HepG2 (cell line): ENCODE data around the gene MRLN. TPM values are rescaled to one million over a fixed set of nuclear protein-coding genes. Genes with fewer than 3 reads are reported as not detected.

Experiments
- ATAC-seq: fragments of 200-7000 bp; cut with Tn5 transposase; 3 replicates; pipeline ENCODE4 v1.9.1; 2020; ENCODE audit warnings: mild to moderate bottlenecking, moderate library complexity
- BruUV-seq: library from RNA; stranded (reverse); fragments of 400-500 nt; replicated peaks from 2 replicates; lab custom pipeline; 2021; lab: Mats Ljungman, UMichigan
- CTCF ChIA-PET: fragments of 300-600 bp; formaldehyde crosslinking; extraction: SDS; loops from one replicate; lab custom pipeline; 2021; ENCODE audit warnings: low total read pairs, inconsistent platforms, low intra/inter-chr PET ratio; lab: Yijun Ruan, JAX
- POLR2A ChIA-PET: fragments of 350-600 bp; sonication (Branson Sonifier 250); formaldehyde crosslinking; loops from one replicate; lab custom pipeline; 2020; ENCODE audit warnings: antibody characterized with exemption, inconsistent platforms; lab: Yijun Ruan, JAX
- DNase-seq: peaks from one replicate; pipeline ENCODE4 v3.0.0-alpha.2; 2015; ENCODE audit warnings: low spot score
- FAIRE-seq: peaks from 3 replicates; lab custom pipeline; 2011; peaks lifted over from hg19 to GRCh38; lab: Jason Lieb, UNC
- H2AFZ ChIP-seq: one replicate; pipeline ENCODE4 v1.6.1; 2011; ENCODE audit warnings: low read length, inconsistent platforms
- H3K27ac ChIP-seq: fragments of 300-600 bp; 3 replicates; pipeline ENCODE4 v1.8.0; 2011; ENCODE audit warnings: mixed run types, mild to moderate bottlenecking, mixed read lengths, low read length, inconsistent platforms; ENCODE audit not compliant: insufficient read depth; ENCODE audit errors: extremely low read length
- H3K27me3 ChIP-seq, 2 experiments: fragments of 200-600 bp in 1 of 2; 2 replicates in 1 of 2; 3 replicates in 1 of 2; pipeline versions ENCODE4 v1.6.0 to v1.8.0; 2011; ENCODE audit warnings: low read length in 2 of 2, mild to moderate bottlenecking in 2 of 2, moderate library complexity in 2 of 2, inconsistent platforms in 1 of 2; ENCODE audit not compliant: insufficient read depth in 2 of 2, control insufficient read depth in 1 of 2
- H3K36me3 ChIP-seq, 2 experiments: fragments of 200-600 bp in 1 of 2; replicated peaks in 1 of 2; 2 replicates in 1 of 2; 3 replicates in 1 of 2; pipeline versions ENCODE4 v1.5.1 to v1.8.0; 2011; ENCODE audit warnings: low read length in 2 of 2, inconsistent platforms in 1 of 2; ENCODE audit not compliant: insufficient read depth in 2 of 2, control insufficient read depth in 1 of 2
- H3K4me1 ChIP-seq: 2 replicates; pipeline ENCODE4 v1.5.1; 2012; ENCODE audit warnings: low read length, inconsistent platforms; ENCODE audit not compliant: insufficient read depth
- H3K4me2 ChIP-seq: 2 replicates; pipeline ENCODE4 v1.6.0; 2011; ENCODE audit warnings: low read depth, low read length, inconsistent platforms
- H3K4me3 ChIP-seq, 3 experiments: fragments of 200-600 bp in 1 of 3; sonication (generic), shearing (Covaris generic) in 1 of 3; replicated peaks in 1 of 3; 2 replicates each; pipeline ENCODE4 v1.5.1; 2011 to 2016; ENCODE audit warnings: low read length in 3 of 3, inconsistent platforms in 2 of 3, low read depth in 2 of 3, mild to moderate bottlenecking in 2 of 3, control low read depth in 1 of 3, mixed read lengths in 1 of 3; ENCODE audit not compliant: insufficient read depth in 1 of 3
- H3K79me2 ChIP-seq: one replicate; pipeline ENCODE4 v1.6.1; 2011; ENCODE audit warnings: low read length, inconsistent platforms; ENCODE audit not compliant: insufficient read depth
- H3K9ac ChIP-seq: 2 replicates; pipeline ENCODE4 v1.6.0; 2011; ENCODE audit warnings: mild to moderate bottlenecking, low read depth, low read length, inconsistent platforms; ENCODE audit not compliant: insufficient read depth
- H3K9me3 ChIP-seq: 2 replicates; pipeline ENCODE4 v1.5.1; 2012; ENCODE audit warnings: mild to moderate bottlenecking, low read length
- H4K20me1 ChIP-seq: 2 replicates; pipeline ENCODE4 v1.6.0; 2011; ENCODE audit warnings: inconsistent platforms, mild to moderate bottlenecking, low read length, moderate library complexity; ENCODE audit not compliant: insufficient read depth
- CREBL2 ChIP-seq: sonication (generic); formaldehyde crosslinking; IDR thresholded peaks from 2 replicates; pipeline ENCODE4 v1.8.1; 2023; ENCODE audit warnings: missing genetic modification reagents, mild to moderate bottlenecking, borderline replicate concordance
- E2F1 ChIP-seq: sonication (generic); formaldehyde crosslinking; IDR thresholded peaks from 2 replicates; pipeline ENCODE4 v1.5.0; 2020; ENCODE audit warnings: missing genetic modification reagents
- ELF4 ChIP-seq: sonication (generic); formaldehyde crosslinking; IDR thresholded peaks from 2 replicates; pipeline ENCODE4 v1.5.0; 2020; ENCODE audit warnings: missing genetic modification reagents, mild to moderate bottlenecking, moderate library complexity, borderline replicate concordance
- FOXJ3 ChIP-seq: sonication (generic); formaldehyde crosslinking; IDR thresholded peaks from 2 replicates; pipeline ENCODE4 v1.4.0; 2020; ENCODE audit warnings: missing genetic modification reagents, mild to moderate bottlenecking, borderline replicate concordance
- GATA4 ChIP-seq: sonication (generic); IDR thresholded peaks from 2 replicates; pipeline ENCODE4 v1.6.1; 2016; ENCODE audit warnings: antibody characterized with exemption, low read depth, borderline replicate concordance
- MED8 ChIP-seq: sonication (generic); formaldehyde crosslinking; IDR thresholded peaks from 2 replicates; pipeline ENCODE4 v1.8.1; 2023; ENCODE audit warnings: mild to moderate bottlenecking, missing genetic modification reagents; ENCODE audit not compliant: insufficient replicate concordance
- NCOA5 ChIP-seq: sonication (generic); formaldehyde crosslinking; IDR thresholded peaks from 2 replicates; pipeline ENCODE4 v1.4.0; 2020; ENCODE audit warnings: missing genetic modification reagents
- NFATC3 ChIP-seq: sonication (generic); formaldehyde crosslinking; IDR thresholded peaks from 2 replicates; pipeline ENCODE4 v1.5.1; 2020; ENCODE audit warnings: mild to moderate bottlenecking, missing genetic modification reagents
- ONECUT2 ChIP-seq: sonication (generic); formaldehyde crosslinking; IDR thresholded peaks from 2 replicates; pipeline ENCODE4 v1.4.0; 2020; ENCODE audit warnings: missing genetic modification reagents
- PBX3 ChIP-seq: sonication (generic); formaldehyde crosslinking; IDR thresholded peaks from 2 replicates; pipeline ENCODE4 v1.8.1; 2023; ENCODE audit warnings: missing genetic modification reagents, inconsistent platforms, borderline replicate concordance
- RELA ChIP-seq: sonication (generic); formaldehyde crosslinking; IDR thresholded peaks from 2 replicates; pipeline ENCODE4 v1.4.0; 2020; ENCODE audit warnings: missing genetic modification reagents
- RFX1 ChIP-seq: fragments of 450-650 bp; IDR thresholded peaks from 2 replicates; pipeline ENCODE4 v1.6.1; 2017
- SETDB1 ChIP-seq: sonication (generic); formaldehyde crosslinking; IDR thresholded peaks from 2 replicates; pipeline ENCODE4 v1.5.1; 2020; ENCODE audit warnings: missing genetic modification reagents, mild to moderate bottlenecking, borderline replicate concordance
- SMARCE1 ChIP-seq: fragments of 450-650 bp; IDR thresholded peaks from 2 replicates; pipeline ENCODE4 v1.6.1; 2017; ENCODE audit warnings: borderline replicate concordance
- TBL1XR1 ChIP-seq: fragments of 150-350 bp; IDR thresholded peaks from 2 replicates; pipeline ENCODE4 v1.6.1; 2014; ENCODE audit warnings: borderline replicate concordance, low read length; ENCODE audit not compliant: partially characterized antibody
- ZNF20 ChIP-seq: sonication (generic); formaldehyde crosslinking; IDR thresholded peaks from 2 replicates; pipeline ENCODE4 v1.4.0; 2020; ENCODE audit warnings: mild to moderate bottlenecking, moderate library complexity, missing genetic modification reagents
- ZNF580 ChIP-seq: IDR thresholded peaks from 2 replicates; pipeline ENCODE4 v1.6.1; 2016; ENCODE audit warnings: low read depth, borderline replicate concordance
- ZNF768 ChIP-seq: sonication (generic); formaldehyde crosslinking; IDR thresholded peaks from 2 replicates; pipeline ENCODE4 v1.4.0; 2020; ENCODE audit warnings: missing genetic modification reagents
- WGBS: methylation state at CpG from one replicate; pipeline ENCODE4 v1.1.6; 2017; ENCODE audit warnings: low lambda C conversion rate; 5-methylcytosine and 5-hydroxymethylcytosine counted together
- in situ Hi-C: cut with HindIII; loops from 2 replicates; pipeline ENCODE4 v1.10.0; 2017; ENCODE audit warnings: low pct_unique_long_range_greater_than_20kb; ENCODE audit not compliant: extremely low pct_ligation_motif_present
- intact Hi-C: fragments of 100-400 bp; cut with micrococcal nuclease; formaldehyde crosslinking; loops from one replicate; pipeline ENCODE4 v1.10.0; 2022; ENCODE audit not compliant: unreplicated experiment
- polyA plus RNA-seq, 8 experiments: library from polyadenylated mRNA; depleted of rRNA in 3 of 8; stranded (reverse) in 7 of 8; unstranded in 1 of 8; fragments of >200 nt; fragmentation: Illumina TruSeq in 4 of 8; extraction: Trizol in 4 of 8; gene quantifications; 2 replicates each; pipeline versions ENCODE4 v1.2.1 to v1.2.3, GENCODE V29; 2011 to 2016; ENCODE audit warnings: low read depth in 4 of 8, missing spikeins in 1 of 8, mixed read lengths in 1 of 8; ENCODE audit not compliant: insufficient read depth in 1 of 8
- total RNA-seq, 5 experiments: library from RNA; depleted of rRNA; stranded (reverse); fragments of >200 nt; fragmentation: Illumina TruSeq; extraction: Trizol; gene quantifications; 2 replicates each; pipeline ENCODE4 v1.2.3, GENCODE V29; 2016; ENCODE audit warnings: low read depth in 1 of 5
- TF ChIP-seq, protein P1 (sequence below): sonication (generic); formaldehyde crosslinking; IDR thresholded peaks from 2 replicates; pipeline ENCODE4 v1.5.1; 2020; ENCODE audit warnings: mild to moderate bottlenecking, missing genetic modification reagents, borderline replicate concordance

Gene MRLN
- total and polyA plus RNA-seq, 2 of the 13 experiments (the other 11 are each of a cell fraction or from before 2014, with no cell fraction given), result not detected

DNA sequence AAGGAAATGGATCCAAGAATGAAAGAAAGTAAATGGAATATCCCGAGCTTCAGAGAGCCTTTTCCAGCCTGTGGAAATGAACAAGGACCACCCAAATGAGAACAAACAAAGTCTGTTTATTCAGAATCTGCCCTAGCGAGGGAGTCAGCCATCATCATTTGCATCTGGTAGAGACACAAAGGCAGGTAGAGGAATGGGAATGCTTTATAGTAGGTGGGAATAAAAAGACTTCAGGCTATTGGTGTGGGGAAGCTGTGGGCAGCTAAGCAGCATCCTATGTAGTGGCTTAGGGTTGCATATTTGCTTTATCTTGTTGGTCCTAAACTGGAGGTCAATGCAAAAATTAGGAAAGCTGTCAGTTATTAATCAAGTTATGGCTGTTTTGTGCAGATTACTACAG is 9.2 kb upstream of the MRLN start (continued):
- no peak for TF ChIP-seq MED8 (CRISPR knock-in tag)
- TF ChIP-seq, protein P1, sequence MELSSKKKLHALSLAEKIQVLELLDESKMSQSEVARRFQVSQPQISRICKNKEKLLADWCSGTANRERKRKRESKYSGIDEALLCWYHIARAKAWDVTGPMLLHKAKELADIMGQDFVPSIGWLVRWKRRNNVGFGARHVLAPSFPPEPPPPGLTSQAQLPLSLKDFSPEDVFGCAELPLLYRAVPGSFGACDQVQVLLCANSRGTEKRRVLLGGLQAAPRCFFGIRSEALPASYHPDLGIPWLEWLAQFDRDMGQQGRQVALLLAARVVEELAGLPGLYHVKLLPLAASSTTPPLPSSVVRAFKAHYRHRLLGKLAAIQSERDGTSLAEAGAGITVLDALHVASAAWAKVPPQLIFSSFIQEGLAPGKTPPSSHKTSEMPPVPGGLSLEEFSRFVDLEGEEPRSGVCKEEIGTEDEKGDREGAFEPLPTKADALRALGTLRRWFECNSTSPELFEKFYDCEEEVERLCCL (CRISPR knock-in tag), result no peak
- no peak for TF ChIP-seq RELA
- no peak for TF ChIP-seq TBL1XR1
- TF ChIP-seq GATA4, result no peak
- no peak for TF ChIP-seq SETDB1 (CRISPR knock-in tag)
- no peak for TF ChIP-seq ELF4 (CRISPR knock-in tag)
- no peak for TF ChIP-seq ONECUT2
- no peak for TF ChIP-seq SMARCE1
- TF ChIP-seq, all 625 proteins: peak for 0

DNA sequence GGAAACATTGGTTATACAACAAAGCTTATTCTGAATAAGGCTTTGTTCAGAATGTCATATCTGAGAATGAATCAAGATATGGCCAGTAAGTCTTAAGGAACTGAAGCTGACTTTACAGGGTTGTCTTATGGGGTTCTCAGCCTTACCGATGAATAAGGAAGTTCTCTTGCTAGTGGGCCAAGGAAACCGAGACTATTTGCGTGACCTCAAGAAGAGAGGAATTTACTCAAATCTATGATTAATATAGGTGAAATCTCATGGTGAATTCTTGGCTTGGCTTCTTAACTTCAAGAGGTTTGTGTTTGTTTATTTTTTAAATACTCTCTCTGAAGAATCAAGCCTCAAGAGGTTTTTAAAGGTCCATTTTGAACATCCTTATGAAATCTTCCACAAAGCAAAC is 4.7 kb upstream of the MRLN start:
- BruUV-seq, result no TSS peak
- H4K20me1 ChIP-seq, result no peaks in the 10 kb centered on the region
- no peaks in the 10 kb centered on the region for H3K36me3 ChIP-seq
- no peaks in the 10 kb centered on the region for H3K79me2 ChIP-seq
- H3K4me3 ChIP-seq, result no peak overlapping the region
- H2AFZ ChIP-seq, result no peak overlapping the region
- H3K4me2 ChIP-seq, result no peak overlapping the region
- H3K9ac ChIP-seq, result no peak overlapping the region
- H3K9me3 ChIP-seq, result no peaks in the 10 kb centered on the region
- in situ Hi-C loops, result no loop called here
- no peak overlapping the region for H3K27ac ChIP-seq
- intact Hi-C loops, result no loop called here
- DNase-seq (no peak), ATAC-seq (no peak), FAIRE-seq (no peak)
- WGBS, result 83% methylated on average over 3 of the region's 3 CpGs
- POLR2A ChIA-PET, result no interaction called here
- CTCF ChIA-PET, result no interaction called here
- no peaks in the 10 kb centered on the region for H3K27me3 ChIP-seq
- peaks cover 6% of the 10 kb centered on the region for H3K4me1 ChIP-seq
- TF ChIP-seq NCOA5 (CRISPR knock-in tag) (no peak), E2F1 (no peak), FOXJ3 (no peak), ZNF20 (CRISPR knock-in tag) (no peak), RFX1 (no peak), ZNF580 (CRISPR knock-in tag) (no peak), CREBL2 (CRISPR knock-in tag) (no peak), NFATC3 (no peak), ZNF768 (CRISPR knock-in tag) (no peak), PBX3 (CRISPR knock-in tag) (no peak)
